Medulla oblongata (tissue), 1 donor: ENCODE measurements around the gene GABBR1.

Experiments used
- DNase-seq: peaks from one replicate; pipeline ENCODE4 v3.0.0-alpha.2; 2015; ENCODE audit errors: extremely low spot score

GABBR1 gene

GRCh38 chr6:29566856-29567255 is 66.1 kb downstream of the GABBR1 start:
- no peak for DNase-seq

- DNase-seq, result no peak
Observed at GRCh38 chr6:29564875-29565274, 68.1 kb downstream of the GABBR1 start.

- no peak for DNase-seq
Observed at GRCh38 chr6:29563435-29563965, 69.5 kb downstream of the GABBR1 start.

GRCh38 chr6:29561606-29562181 is 71.3 kb downstream of the GABBR1 start:
- no peak for DNase-seq

GRCh38 chr6:29561091-29561490 is 71.9 kb downstream of the GABBR1 start:
- no peak for DNase-seq

GRCh38 chr6:29559524-29560287 is 73.3 kb downstream of the GABBR1 start, which contains the start of gene UBD:
Gene UBD (minus strand): TSS chr6:29559732. CDS start chr6:29559701, 31 bp downstream.
- no peak for DNase-seq

- no peak for DNase-seq
Observed at GRCh38 chr6:29558439-29559079, 74.4 kb downstream of the GABBR1 start.

- DNase-seq, result no peak
Observed at GRCh38 chr6:29557320-29557719, 75.7 kb downstream of the GABBR1 start.

- no peak for DNase-seq
Observed at GRCh38 chr6:29554764-29555163, 78.2 kb downstream of the GABBR1 start.

- no peak for DNase-seq
Observed at GRCh38 chr6:29553268-29554057, 79.5 kb downstream of the GABBR1 start.

GRCh38 chr6:29552512-29553051 is 80.4 kb downstream of the GABBR1 start:
- DNase-seq, result peak; percentile 60

- DNase-seq, result no peak
Observed at GRCh38 chr6:29547573-29547972, 85.4 kb downstream of the GABBR1 start.

GRCh38 chr6:29537714-29538403 is 95.1 kb downstream of the GABBR1 start:
- DNase-seq, result no peak

GRCh38 chr6:29532320-29532951 is 100.5 kb downstream of the GABBR1 start:
- no peak for DNase-seq

- DNase-seq, result no peak
Observed at GRCh38 chr6:29531668-29532067, 101.3 kb downstream of the GABBR1 start.

- DNase-seq, result no peak
Observed at GRCh38 chr6:29530671-29531310, 102.2 kb downstream of the GABBR1 start.

GRCh38 chr6:29529956-29530355 is 103.0 kb downstream of the GABBR1 start:
- DNase-seq, result no peak

GRCh38 chr6:29528988-29529560 is 103.9 kb downstream of the GABBR1 start:
- DNase-seq, result no peak

GRCh38 chr6:29528300-29528931 is 104.6 kb downstream of the GABBR1 start:
- no peak for DNase-seq
